ENCODE results near the gene KLK1. TPM values are rescaled to one million over a fixed set of nuclear protein-coding genes. Genes with fewer than 3 reads are reported as not detected.

Gene KLK1
- total RNA-seq, 1 donor from 2014 or later: not detected

DNA sequence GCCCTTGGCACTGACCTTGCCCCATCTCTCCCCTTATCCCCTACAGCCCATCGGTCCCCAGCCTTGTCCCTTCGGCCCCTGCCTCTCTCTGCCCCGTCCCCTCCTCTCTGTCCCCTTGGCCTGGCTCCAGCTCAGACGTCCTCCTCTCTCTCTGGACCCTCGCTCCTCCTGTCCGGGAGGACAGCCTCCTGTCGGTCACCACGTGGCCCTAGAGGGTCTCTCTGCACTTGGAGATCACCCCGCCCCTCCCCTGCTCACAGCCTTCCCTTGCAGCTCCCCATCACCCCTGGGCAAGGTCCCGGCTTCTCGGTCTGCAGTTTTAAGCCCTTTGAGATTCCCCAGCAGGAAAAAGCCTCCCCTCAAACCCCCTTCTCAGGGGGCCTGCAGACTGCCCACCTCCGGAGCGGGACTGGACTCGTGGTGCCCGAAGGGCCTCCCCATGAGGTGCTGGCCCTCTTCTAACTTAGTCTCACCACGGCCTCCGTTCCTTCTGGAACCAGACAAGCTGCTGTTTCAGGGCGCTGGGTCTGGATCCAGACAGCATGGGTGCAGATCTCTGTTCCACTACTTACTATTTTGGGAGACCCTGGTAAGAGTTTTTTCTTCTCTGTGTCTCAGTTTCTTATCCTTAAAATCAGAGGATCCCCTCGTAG is 13.1 kb upstream of the KLK1 start:
- DNase-seq (ENCODE audit: low spot score): no peak

DNA sequence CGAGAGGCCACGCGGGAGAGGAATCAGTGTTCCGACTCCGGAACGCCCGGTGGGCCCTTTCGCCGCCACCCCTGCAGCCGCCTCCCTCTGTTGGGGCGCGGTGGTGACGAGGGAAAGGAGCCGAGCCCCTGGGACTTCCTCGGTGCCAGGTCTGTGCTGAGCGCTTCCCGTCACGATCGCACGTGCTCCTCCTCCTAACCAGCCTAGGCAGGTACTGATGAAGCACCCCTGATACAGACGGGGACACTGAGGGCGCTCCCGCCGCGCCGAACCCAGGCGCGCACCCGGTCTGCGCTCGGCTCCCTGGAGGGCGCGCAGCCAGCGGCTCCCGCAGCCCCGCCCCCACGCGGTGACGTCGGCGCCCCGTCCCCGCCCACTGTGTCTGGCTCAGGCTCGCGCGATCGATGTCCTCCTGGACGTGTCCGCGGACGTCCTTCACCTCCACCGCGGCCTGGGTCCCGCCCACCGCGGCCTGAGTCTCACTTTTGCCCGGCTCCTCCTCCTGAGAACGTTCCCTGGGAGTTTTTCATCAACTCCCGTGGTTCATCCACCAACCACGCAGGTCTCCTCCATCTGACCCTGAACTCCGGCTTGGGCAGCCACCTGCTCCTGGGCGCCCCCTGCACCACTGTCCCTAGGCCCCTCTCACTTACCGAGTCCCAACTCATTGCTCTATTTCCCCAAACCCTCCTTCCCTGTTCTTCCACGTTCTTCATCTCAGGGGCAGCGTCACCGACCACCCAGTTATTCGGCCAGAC is 12.4 kb upstream of the KLK1 start:
- peak; percentile 48 for DNase-seq (ENCODE audit: low spot score)

- DNase-seq (ENCODE audit: low spot score): no peak
Measured at GRCh38 chr19:50835103-50835784, 11.7 kb upstream of the KLK1 start.

- no peak for DNase-seq (ENCODE audit: low spot score)
Measured at GRCh38 chr19:50833802-50834167, 10.2 kb upstream of the KLK1 start.

DNA sequence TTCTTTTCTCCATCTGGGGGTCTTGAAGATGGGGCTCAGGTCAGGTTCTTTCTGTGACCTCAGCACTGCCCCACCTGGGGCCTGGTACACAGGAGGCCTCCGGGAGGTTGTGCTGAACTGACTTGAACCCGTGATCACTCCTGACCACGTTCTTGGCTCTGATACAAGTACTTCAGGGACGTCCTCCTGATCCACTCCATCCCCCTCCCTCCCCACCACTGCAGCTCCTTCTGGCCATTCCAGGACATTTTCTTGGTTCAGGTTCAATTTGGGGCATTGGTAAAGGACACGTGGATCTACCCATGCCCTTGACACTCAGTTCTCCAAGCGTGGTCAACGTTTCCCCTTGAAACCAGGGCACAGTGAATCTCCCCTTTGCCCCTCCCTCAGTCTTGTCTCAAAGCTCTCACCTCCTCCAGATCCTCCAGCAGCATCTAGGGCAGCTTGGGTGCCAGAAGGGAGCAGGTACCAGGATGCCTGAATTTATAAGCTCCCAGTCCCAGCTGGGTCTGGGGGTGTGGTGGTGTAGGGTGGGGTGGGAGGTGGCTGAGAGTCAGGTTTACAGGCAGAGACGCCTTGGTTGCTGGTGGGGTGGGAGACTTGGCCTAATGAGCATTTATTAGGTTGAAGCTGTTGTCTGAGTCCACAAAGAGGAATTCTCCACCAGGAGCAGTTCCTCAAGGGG is 9.7 kb upstream of the KLK1 start, which contains the start of gene KLK15:
Gene KLK15, minus strand, starts transcription at position 458 of the 685 bp plus-strand sequence. CDS start 2,082 bp downstream, outside the sequence.
- no peak for DNase-seq (ENCODE audit: low spot score)

GRCh38 chr19:50832666-50833065 is 9.1 kb upstream of the KLK1 start:
- DNase-seq (ENCODE audit: low spot score): no peak

DNA sequence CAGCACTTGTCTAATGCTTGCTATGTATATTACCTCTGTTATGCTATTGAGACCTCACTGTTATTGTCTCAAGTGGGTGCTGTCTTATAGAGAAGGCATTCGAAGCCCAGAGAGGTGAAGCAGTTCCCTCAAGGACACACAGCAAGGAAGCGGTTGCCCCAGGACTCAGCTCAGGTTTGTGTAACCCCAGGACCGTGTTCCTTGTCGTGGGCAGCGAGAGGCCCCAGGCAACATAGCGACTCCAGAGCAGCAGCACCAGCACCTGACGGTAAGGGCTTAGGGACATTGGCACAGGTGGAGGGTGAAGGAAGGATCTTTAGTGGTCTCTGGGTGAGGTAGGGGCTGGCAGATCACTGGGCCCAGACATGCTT is 7.4 kb upstream of the KLK1 start:
- DNase-seq (ENCODE audit: low spot score): no peak

DNA sequence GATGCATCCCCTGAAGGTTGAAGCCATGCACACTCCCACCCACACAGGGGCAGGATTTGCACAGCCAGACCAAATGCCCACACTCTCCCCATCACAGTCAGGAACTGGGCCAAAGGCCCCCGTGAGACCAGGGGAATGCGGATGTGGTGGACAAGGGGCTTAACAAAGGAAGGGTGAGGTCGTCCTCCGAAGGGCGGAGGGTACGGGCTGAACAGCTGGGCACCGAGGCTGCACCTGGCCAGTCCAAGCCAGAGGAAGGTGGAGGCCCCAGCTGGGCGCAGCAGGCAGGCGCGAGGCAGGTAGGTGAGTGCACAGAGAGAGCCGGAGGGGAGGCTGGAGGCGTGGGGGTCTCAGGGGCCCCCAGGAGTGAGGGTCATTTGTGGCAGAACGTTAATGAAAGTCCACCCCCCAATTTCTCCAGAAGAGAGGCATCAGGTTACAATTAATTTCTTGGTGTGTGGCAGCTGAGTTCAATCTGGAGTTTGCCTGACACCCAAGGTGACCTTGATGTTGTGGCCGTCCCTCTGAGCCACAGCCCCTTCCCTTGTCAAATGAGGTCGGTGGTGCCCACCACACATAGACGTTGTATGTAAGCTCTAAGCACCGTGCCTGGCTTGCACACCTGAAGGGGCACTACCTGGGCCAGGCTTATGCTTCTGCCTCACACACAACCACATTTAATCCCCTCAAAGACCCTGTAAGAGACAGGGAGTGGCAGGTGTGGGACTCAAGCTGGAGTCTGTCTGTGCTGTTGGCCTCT is 6.9 kb upstream of the KLK1 start:
- DNase-seq (ENCODE audit: low spot score): no peak

DNA sequence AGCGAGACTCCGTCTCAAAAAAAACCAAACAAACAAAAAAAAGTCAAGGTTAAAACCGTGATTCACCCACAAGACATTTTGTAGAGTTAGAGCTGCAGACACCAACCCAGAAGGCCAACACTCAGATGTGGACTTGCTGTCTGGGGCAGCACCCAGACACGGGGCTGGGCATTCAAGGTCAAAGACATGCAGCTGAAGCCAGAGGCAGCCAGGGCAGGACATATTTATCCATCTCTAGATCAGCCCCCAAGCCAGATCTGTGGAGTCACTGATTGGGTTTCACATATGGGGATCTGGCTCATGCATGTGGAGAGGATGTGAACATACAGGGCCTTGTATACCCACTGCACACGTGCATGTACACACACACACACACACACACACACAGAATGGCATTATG is 6.2 kb upstream of the KLK1 start:
- no peak for DNase-seq (ENCODE audit: low spot score)

GRCh38 chr19:50827476-50827875 is 3.9 kb upstream of the KLK1 start:
- DNase-seq (ENCODE audit: low spot score): no peak

DNA sequence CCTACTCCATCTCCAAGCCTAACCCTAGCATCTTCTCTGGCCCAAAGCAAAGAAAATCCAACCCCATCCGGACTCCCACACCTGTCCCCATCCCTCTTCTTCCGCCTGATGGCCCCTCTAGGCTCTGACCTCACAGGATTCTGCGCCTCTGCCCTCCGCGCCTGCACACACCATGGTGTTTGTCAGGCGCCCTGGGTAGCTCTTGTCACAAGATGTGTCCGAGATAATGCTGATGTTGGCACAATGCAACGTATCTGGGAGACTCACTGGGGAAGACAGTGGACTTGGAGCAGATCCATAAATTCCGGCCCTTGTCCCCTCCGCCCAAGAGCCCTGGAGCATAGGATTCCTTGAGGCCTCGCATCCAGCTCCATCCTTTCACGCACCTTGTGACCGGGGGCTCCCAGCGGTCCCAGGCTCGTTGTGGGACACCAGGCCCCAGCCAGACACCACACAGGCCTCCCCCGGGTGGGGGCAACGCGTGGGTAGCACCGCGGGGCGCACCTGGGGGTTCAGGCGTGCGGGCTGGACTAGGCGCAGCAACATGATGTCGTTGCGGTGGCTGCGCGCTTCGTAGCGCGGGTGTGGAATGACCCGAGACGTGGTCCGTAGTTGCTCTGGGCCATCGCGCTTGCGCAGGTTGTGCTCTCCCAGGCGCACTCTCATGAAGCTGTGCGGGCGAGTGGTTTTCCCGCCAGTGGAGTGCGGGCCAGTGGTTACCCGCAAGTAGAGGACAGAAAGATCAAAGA is 3.1 kb upstream of the KLK1 start:
- DNase-seq (ENCODE audit: low spot score): no peak

DNA sequence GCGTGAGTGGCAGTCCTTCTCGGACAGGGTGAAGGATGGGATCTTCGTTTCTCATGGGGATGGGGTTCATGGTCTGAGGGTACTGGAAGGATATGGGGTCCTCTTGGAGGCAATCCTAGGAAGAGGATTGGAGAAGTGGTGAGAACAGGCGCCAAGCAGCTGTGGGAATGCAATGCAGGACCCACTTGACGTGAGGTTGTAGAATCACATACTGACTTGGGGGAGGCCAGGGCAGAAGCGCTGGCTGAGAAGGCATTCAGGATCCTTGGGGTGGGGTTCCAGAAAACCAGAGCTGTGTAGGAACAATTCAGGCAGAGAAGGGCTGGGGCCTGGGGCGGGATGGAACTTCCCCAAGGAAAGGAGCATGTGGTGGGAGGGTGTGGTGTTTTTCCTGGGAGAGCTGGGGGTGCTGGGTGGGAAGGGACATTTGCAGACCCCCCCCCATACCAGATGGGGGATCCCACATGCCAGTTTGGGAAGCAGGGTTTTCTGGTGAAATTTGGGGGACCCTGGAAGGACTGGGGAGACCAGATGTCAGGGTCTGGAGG is 852 bp downstream of the KLK1 start:
- DNase-seq (ENCODE audit: low spot score): no peak

DNA sequence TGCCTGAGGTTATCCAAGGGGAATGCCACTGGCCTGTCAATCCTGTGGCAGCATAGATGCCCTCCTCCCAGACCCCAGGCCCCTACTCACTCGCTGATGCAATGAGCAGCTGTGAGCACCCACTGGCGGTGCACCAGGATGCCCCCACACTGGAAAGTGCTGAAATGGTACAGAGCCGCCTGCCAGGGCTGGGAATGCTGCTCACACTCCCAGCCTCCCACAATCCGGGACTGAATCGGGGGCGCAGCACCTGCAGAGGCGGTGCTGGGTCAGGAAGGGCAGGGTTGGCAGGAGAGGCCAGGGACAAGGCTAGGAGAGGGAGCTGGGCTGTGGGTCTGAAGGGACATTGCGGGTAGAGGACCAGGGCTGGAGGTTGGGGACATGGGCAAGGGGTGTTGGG is 2.0 kb downstream of the KLK1 start:
- no peak for DNase-seq (ENCODE audit: low spot score)

DNA sequence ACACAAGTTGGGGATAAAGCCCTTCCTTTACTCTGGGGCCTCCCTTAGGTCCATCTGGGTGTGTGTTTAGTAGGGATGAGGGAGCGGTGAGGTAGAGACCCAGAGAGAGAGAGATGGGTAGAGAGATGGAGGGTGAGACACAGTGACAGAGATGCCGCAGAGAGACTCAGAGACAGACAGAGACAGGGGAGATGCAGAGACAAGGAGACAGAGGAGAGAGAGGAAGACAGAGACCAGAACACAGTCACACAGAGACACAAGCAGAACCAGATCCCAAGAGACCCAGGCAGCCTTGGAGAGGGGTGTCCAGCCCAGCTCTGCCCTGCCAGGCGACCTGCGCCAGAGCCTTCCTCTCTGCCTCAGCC is 2.4 kb downstream of the KLK1 start:
- DNase-seq (ENCODE audit: low spot score): no peak

DNA sequence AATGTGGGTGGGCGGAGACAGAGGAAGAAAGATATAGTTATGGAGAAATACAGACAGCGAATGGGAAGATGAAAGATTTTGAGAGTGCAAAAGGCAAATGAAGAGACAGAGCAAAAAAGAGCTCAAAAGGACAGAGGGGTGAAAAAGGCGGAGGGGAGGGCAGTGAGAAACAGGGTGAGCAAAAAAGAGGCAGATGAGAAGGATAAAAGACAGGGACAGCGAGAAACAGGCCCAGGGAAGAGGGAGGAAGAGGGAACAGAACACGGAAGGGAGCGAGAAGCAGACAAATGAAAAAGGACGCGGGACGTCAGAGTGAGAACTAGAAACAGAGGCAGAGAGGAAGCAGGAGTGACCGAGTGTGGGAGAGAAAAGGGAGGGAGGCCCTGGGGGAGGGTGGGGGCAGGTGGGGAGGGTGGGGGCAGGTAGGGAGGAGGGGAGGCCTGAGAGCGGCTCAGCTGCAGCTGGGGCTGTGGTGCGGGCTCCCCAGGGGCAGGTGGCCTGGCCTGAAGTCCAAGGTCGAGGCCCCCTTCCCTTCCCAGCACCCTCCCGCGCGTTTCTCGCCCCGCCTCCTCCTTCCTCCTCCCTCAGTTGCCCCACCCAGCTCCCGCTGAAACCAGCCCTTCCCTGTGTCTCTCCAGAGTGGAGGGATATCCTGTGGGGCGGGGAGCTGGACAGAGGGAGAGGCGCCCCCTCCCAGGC is 2.9 kb downstream of the KLK1 start:
- DNase-seq (ENCODE audit: low spot score): no peak

GRCh38 chr19:50820086-50820485 is 3.5 kb downstream of the KLK1 start:
- DNase-seq (ENCODE audit: low spot score): no peak

- no peak for DNase-seq (ENCODE audit: low spot score)
Measured at GRCh38 chr19:50819636-50820035, 4.0 kb downstream of the KLK1 start.

DNA sequence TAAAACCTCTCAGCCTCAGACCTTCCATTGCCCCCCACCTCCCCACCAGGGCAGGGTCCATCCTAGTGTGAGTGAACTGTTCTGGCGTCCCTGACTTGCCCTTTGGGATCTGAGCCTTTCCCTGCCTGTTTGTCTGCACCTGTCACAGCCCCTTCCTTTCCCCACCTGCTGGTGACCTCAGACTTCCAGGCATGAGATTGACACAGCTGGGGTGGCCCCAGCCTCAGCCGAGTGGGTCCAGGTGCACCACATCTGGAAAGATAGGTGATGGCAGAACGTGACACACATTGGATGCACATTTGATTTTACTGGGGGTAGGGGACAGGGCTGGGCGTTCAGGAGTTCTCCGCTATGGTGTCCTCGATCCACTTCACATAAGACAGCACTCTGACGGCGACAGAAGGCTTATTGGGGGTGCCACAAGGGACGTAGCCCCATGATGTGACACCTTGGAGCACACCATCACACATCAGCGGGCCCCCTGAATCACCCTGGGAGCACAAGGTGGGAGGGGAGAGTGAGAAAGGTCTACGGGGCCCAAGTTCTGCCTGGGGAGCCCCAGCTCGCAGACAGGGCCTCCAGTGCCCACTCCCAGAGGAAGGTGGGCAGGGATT is 4.6 kb downstream of the KLK1 start:
- no peak for DNase-seq (ENCODE audit: low spot score)

Data from umbilical cord (tissue), 2 donors.